Stimulated activated CD8-positive, alpha-beta memory T cell treated with anti-CD3 and anti-CD28 coated beads, Interleukin-12 subunit alpha, Interleukin-12 subunit beta, amount 100 ng/mL, for 4 hours (primary cell): Measurements from ENCODE around the gene FOLR2.
"Not testable (repeated sequence)": the region's sequence is repeated elsewhere in the genome, so short reads cannot be mapped to it uniquely, and the experiment has no call there.

Source experiments
- DNase-seq: peaks from one replicate; pipeline ENCODE4 v3.0.0-alpha.2; 2020; ENCODE audit warnings: low read depth

The FOLR2 gene

GRCh38 chr11:72206794-72207193 lies 9.8 kb upstream of the FOLR2 start:
- not testable (repeated sequence) for DNase-seq

GRCh38 chr11:72208281-72208680 lies 8.3 kb upstream of the FOLR2 start:
- no peak for DNase-seq

- no peak for DNase-seq
Observed at GRCh38 chr11:72209101-72209500, 7.5 kb upstream of the FOLR2 start.

DNA sequence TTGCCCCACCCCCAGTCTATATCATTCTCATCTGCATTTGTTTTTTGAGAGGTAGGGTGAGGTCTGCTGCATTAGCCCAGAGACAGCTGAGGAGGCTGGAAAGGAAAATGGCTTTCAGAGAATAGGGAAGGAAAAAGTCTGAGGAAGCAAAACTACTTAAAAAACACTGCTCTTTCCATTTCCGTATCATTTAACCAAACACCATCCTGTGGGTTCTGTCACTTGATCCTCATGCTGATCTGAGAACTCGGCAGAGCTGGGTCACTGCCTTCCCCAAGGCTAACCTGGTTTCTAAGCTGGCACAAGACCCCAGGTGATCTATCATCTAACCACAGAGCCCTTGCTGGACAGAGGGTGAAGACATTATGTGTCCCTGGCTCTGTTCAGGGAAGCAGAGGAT lies 1.2 kb downstream of the FOLR2 start:
- DNase-seq: no peak

DNA sequence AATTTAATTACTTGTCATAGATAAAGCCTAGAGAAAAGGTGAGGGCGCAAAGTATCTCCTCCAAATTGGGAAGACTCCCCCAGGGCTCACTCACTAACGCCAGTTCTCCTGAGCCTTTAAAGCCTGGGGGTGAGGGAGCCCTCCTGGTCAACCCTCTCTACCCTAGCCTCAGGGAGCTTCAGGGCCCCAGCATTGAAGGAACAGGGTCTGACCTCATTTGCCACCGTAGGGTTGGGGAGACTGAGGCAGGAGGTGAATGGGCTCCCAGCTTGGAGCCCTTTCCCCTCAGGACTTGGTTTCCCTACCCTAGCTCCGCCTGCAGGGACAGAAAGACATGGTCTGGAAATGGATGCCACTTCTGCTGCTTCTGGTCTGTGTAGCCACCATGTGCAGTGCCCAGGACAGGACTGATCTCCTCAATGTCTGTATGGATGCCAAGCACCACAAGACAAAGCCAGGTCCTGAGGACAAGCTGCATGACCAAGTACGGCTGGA lies 1.7 kb downstream of the FOLR2 start:
- no peak for DNase-seq

DNA sequence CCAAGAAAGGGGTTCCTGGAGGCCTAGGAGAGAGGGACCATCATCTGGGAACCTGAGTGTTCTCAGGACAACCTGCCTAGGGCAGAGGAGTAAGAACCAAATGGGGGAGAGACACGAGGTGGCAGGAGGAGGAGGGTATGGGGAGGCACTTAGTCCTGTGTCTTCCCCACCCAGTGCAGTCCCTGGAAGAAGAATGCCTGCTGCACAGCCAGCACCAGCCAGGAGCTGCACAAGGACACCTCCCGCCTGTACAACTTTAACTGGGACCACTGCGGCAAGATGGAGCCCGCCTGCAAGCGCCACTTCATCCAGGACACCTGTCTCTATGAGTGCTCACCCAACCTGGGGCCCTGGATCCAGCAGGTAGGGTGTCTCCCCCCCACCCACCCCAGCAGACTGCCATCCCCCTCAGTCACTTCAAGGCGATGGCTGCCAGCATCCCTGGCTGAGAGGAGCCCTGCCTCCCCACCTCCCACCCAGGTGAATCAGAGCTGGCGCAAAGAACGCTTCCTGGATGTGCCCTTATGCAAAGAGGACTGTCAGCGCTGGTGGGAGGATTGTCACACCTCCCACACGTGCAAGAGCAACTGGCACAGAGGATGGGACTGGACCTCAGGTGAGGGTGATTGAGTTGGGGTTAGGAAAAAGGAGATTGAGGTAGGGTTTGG lies 4.2 kb downstream of the FOLR2 start:
- DNase-seq: no peak

- no peak for DNase-seq
Observed at GRCh38 chr11:72221386-72222075, 4.9 kb downstream of the FOLR2 start.

GRCh38 chr11:72222106-72222891 lies 5.7 kb downstream of the FOLR2 start:
- DNase-seq: no peak

DNA sequence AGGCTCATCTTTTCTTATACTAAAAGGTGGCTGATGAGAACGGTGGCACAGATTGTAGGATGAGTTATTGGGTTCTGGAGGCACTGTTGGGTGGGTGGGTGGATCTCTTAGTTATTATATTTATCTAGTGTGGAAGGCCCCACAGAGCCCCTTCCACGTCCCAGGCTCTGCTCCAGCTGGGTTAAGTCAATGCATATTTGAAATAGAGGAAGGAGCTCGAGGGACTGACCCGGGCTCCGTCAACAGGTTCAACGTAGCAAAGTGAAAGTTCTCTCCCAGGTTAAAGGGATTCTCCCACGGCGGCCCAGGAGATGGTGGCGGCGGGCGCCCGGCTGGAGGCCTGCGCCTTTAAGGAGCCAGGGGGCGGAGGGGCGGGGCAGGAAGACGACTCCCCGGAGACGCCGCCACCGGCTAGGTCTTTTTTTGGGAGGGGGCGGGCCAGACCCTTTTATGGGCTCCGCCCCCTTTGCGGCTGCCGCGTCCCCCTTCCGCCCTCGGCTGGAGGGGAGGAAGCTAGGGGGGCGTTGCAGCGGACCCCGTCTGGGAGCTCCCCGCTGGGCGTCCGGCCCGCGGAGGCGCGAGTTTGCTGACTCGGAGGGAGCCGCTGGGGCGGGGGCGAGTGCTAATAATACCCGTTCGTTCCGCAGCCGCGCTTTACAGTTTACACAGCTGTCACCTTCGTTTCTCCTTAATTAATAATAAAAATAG lies 6.5 kb downstream of the FOLR2 start:
- peak; percentile 89 for DNase-seq

- DNase-seq: peak; percentile 42
Observed at GRCh38 chr11:72223615-72224563, 7.3 kb downstream of the FOLR2 start.

GRCh38 chr11:72224564-72225410 lies 8.2 kb downstream of the FOLR2 start, which contains the start of gene INPPL1:
TSS of gene INPPL1 (plus strand) at chr11:72224767. CDS start at chr11:72224985, 218 bp downstream.
- peak; percentile 21 for DNase-seq

- DNase-seq: peak; percentile 20
Observed at GRCh38 chr11:72225411-72225951, 8.9 kb downstream of the FOLR2 start.

DNA sequence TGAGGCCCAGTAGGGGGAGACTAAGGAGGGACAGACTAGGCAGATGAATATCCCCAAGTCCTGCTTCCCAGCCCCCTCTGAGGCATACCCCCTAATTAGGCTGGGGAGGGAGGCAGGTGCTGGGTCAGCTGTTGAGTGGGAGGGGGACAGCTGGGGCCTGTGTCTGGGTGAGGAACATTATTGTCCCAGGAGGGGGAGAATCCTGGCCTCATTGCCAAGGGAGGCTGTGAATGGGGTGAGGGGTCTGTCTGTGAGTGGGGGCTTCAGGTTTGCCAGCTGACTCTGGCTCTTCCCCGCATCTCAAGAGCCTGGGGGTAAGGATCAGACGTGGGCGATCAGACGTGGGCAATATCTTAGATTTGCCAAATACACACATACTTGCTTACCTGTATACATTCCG lies 10.1 kb downstream of the FOLR2 start:
- DNase-seq: no peak

DNA sequence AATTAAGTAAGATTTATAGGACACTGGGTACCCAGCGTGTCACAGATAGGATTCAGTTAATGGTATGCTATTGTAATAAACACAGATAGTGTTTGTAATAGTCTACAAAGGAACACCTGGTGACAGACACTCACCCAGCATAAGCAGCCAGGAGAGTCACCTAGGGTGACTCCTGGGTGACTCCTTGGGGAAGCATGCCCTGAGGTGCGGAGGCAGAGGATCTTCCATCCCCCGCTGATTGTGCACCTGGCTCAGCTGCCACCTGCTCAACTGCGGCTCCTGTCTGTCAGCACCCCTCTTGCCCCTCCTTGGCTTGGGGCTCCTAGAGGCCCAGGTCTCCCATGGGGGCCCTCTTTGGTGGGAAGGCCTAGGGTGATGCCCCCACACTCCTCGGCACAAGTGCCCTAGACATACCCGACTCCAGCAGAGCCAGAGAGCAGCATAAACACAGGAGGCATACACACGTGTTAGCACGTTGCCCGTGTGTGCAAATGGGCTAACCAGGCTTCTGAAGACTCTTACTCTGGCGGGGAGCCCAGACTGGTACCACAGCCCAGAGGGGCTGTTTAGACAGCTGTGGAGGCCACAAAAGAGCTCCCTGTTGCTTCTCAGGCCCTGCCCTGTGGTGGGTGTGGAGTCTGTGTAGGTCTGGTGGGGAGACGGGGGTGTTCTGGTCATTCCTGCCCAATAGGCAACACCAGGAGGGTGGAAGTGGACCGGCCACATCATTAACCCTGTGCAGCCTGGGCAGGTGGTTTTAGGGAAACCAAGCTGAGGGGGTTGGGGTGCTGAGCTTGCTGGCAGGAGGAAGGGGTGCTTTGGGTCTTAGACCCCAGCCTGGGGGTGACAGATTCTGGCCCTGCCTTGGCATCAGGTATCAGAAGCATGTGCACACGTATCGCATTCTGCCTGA lies 11.0 kb downstream of the FOLR2 start:
- no peak for DNase-seq

GRCh38 chr11:72228229-72228843 lies 11.7 kb downstream of the FOLR2 start:
- DNase-seq: no peak

- DNase-seq: no peak
Observed at GRCh38 chr11:72228844-72229231, 12.2 kb downstream of the FOLR2 start.

DNA sequence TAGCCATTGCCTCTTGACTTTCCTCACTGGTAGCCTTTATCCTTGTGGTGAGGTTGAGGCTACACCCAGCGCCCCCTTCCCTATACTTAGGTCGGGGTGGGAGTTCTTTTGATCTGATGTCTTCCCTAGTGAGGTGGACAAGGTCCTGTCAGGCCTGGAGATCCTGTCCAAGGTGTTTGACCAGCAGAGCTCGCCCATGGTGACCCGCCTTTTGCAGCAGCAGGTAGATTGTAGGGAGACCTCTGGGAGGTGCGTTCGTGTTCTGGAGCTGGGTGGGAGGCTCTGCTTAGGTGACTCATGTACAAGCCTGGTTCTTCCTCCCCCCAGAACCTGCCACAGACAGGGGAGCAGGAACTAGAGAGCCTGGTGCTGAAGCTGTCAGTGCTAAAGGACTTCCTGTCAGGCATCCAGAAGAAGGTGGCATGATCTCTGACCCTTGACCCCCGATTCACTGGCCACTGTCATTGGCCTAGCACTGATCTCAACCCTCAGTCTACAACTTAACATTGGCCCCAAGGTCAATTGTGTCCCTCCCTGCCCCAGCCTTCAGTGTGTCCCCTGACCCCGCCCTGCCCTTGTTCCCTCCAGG lies 12.8 kb downstream of the FOLR2 start:
- DNase-seq: no peak
